K562 (cell line): ENCODE results near the gene RPL19. TPM values are rescaled to one million over a fixed set of nuclear protein-coding genes. Genes with fewer than 3 reads are reported as not detected.

Experiments used
- ATAC-seq: fragments of 200-7000 bp; cut with Tn5 transposase; 3 replicates; pipeline ENCODE4 v1.9.1; 2020; ENCODE audit warnings: moderate library complexity
- BruUV-seq: library from RNA; stranded (reverse); fragments of 400-500 nt; replicated peaks from 2 replicates; lab custom pipeline; 2021; lab: Mats Ljungman, UMichigan
- CTCF ChIA-PET: fragments of 300-600 bp; formaldehyde crosslinking; extraction: SDS; loops from one replicate; lab custom pipeline; 2021; ENCODE audit warnings: low intra/inter-chr PET ratio; lab: Yijun Ruan, JAX
- POLR2A ChIA-PET: fragments of 300-600, 350-650 bp; sonication (Branson Sonifier 250); formaldehyde crosslinking; extraction: SDS; loops from one replicate; lab custom pipeline; 2021; ENCODE audit warnings: antibody characterized with exemption, inconsistent platforms; lab: Yijun Ruan, JAX
- DNase-seq, 4 experiments: peaks; one replicate each; pipeline versions ENCODE4 v3.0.0 to v3.0.0-alpha.2; 2011 to 2018; ENCODE audit warnings: low spot score in 3 of 4, mixed read lengths in 3 of 4; ENCODE audit errors: extremely low read depth in 1 of 4
- FAIRE-seq: peaks from 2 replicates; lab custom pipeline; 2011; peaks lifted over from hg19 to GRCh38; lab: Jason Lieb, UNC
- H2AFZ ChIP-seq: 2 replicates; pipeline ENCODE4 v1.6.0; 2011; ENCODE audit warnings: low read depth, low read length, control low read depth, inconsistent platforms
- H3K27ac ChIP-seq: fragments of 200-600 bp; 3 replicates; pipeline ENCODE4 v1.8.0; 2011; ENCODE audit warnings: low read depth, mild to moderate bottlenecking, control low read depth, inconsistent platforms, low read length, moderate library complexity, mixed read lengths; ENCODE audit errors: extremely low read depth
- H3K27me3 ChIP-seq, 2 experiments: fragments of 300-600 bp in 1 of 2; 2 replicates in 1 of 2; 3 replicates in 1 of 2; pipeline versions ENCODE4 v1.6.0 to v1.8.0; 2011; ENCODE audit warnings: inconsistent platforms in 2 of 2, low read length in 2 of 2, mild to moderate bottlenecking in 1 of 2, mixed read lengths in 1 of 2, moderate library complexity in 1 of 2; ENCODE audit not compliant: control insufficient read depth in 2 of 2, insufficient read depth in 2 of 2
- H3K36me3 ChIP-seq: fragments of 300-600 bp; 3 replicates; pipeline ENCODE4 v1.8.0; 2011; ENCODE audit warnings: mild to moderate bottlenecking, low read length, inconsistent platforms; ENCODE audit not compliant: control insufficient read depth, insufficient read depth
- H3K4me1 ChIP-seq, 2 experiments: fragments of 200-600 bp in 1 of 2; replicated peaks in 1 of 2; 2 replicates in 1 of 2; 3 replicates in 1 of 2; pipeline versions ENCODE4 v1.5.1 to v1.8.0; 2011; ENCODE audit warnings: inconsistent platforms in 2 of 2, low read length in 2 of 2, mild to moderate bottlenecking in 1 of 2, mixed read lengths in 1 of 2, moderate library complexity in 1 of 2; ENCODE audit not compliant: control insufficient read depth in 2 of 2, insufficient read depth in 2 of 2
- H3K4me2 ChIP-seq: 2 replicates; pipeline ENCODE4 v1.6.1; 2011; ENCODE audit warnings: low read length, control low read depth, inconsistent platforms, mixed read lengths; ENCODE audit not compliant: insufficient read depth
- H3K4me3 ChIP-seq: fragments of 200-600 bp; sonication (generic), shearing (Covaris generic); 2 replicates; pipeline ENCODE4 v1.5.1; 2016; ENCODE audit warnings: control low read depth, inconsistent platforms
- H3K79me2 ChIP-seq: fragments of 200-600 bp; 3 replicates; pipeline ENCODE4 v1.8.0; 2011; ENCODE audit warnings: low read length, inconsistent platforms; ENCODE audit not compliant: control insufficient read depth, insufficient read depth
- H3K9ac ChIP-seq, 2 experiments: 2 replicates each; pipeline versions ENCODE4 v1.6.0 to v1.6.1; 2011; ENCODE audit warnings: low read depth in 2 of 2, low read length in 2 of 2, control low read depth in 1 of 2, inconsistent platforms in 1 of 2, mild to moderate bottlenecking in 1 of 2, mixed read lengths in 1 of 2; ENCODE audit not compliant: insufficient read depth in 1 of 2
- H3K9me1 ChIP-seq: one replicate; pipeline ENCODE4 v1.6.0; 2011; ENCODE audit warnings: inconsistent platforms, mild to moderate bottlenecking, low read length, moderate library complexity; ENCODE audit not compliant: control insufficient read depth, insufficient read depth
- H3K9me3 ChIP-seq: replicated peaks from 2 replicates; pipeline ENCODE4 v1.5.1; 2011; ENCODE audit warnings: low read depth, low read length, inconsistent platforms; ENCODE audit not compliant: control insufficient read depth, insufficient read depth
- H4K20me1 ChIP-seq: replicated peaks from 2 replicates; pipeline ENCODE4 v1.6.1; 2011; ENCODE audit warnings: low read length, inconsistent platforms, mixed read lengths; ENCODE audit not compliant: control insufficient read depth, insufficient read depth
- ARID2 ChIP-seq: fragments of 450-650 bp; IDR thresholded peaks from 2 replicates; pipeline ENCODE4 v1.6.1; 2017; ENCODE audit warnings: antibody characterized with exemption, mild to moderate bottlenecking
- GTF2B ChIP-seq: IDR thresholded peaks from 2 replicates; pipeline ENCODE4 v1.6.1; 2011; ENCODE audit not compliant: insufficient read length; ENCODE audit errors: extremely low read depth
- RERE ChIP-seq: sonication (generic); formaldehyde crosslinking; IDR thresholded peaks from 2 replicates; pipeline ENCODE4 v1.8.0; 2023; ENCODE audit warnings: missing genetic modification reagents, mild to moderate bottlenecking, borderline replicate concordance
- SIN3B ChIP-seq: fragments of 450-650 bp; IDR thresholded peaks from 2 replicates; pipeline ENCODE4 v1.6.1; 2017; ENCODE audit warnings: low read depth, mild to moderate bottlenecking, moderate library complexity
- SOX6 ChIP-seq: fragments of 450-650 bp; IDR thresholded peaks from 2 replicates; pipeline ENCODE4 v1.6.1; 2014; ENCODE audit warnings: mild to moderate bottlenecking
- ZNF263 ChIP-seq: sonication (generic); formaldehyde crosslinking; IDR thresholded peaks from 2 replicates; pipeline ENCODE4 v1.8.0; 2022; ENCODE audit warnings: mild to moderate bottlenecking, missing genetic modification reagents, borderline replicate concordance
- ZNF311 ChIP-seq: fragments of 250-450 bp; sonication (Bioruptor Pico); IDR thresholded peaks from 2 replicates; pipeline ENCODE4 v1.4.0; 2020; ENCODE audit warnings: mild to moderate bottlenecking, moderate library complexity
- ZZZ3 ChIP-seq: fragments of 450-650 bp; IDR thresholded peaks from 2 replicates; pipeline ENCODE4 v1.6.1; 2016; ENCODE audit warnings: antibody characterized with exemption, mild to moderate bottlenecking, moderate library complexity
- WGBS: fragments of 100-300 bp; shearing (Covaris generic); methylation state at CpG from one replicate; pipeline ENCODE4 v1.1.6; 2016; ENCODE audit warnings: low coverage, mixed read lengths; ENCODE audit not compliant: insufficient coverage; ENCODE audit errors: missing lambda C conversion rate; 5-methylcytosine and 5-hydroxymethylcytosine counted together
- in situ Hi-C: fragments of 300-500 bp; cut with MboI; formaldehyde crosslinking; loops from 4 replicates; pipeline ENCODE4 v1.15.0; 2018; ENCODE audit warnings: inconsistent platforms, mixed read lengths
- intact Hi-C: fragments of 100-400 bp; cut with micrococcal nuclease; formaldehyde crosslinking; loops from 2 replicates; pipeline ENCODE4 v1.14.2; 2022
- polyA plus RNA-seq, 8 experiments: library from polyadenylated mRNA; depleted of rRNA in 4 of 8; stranded (reverse) in 5 of 8; unstranded in 3 of 8; fragments of >200 nt; fragmentation: Nextera tagmentation in 2 of 8; fragmentation: Illumina TruSeq in 1 of 8; extraction: Ambion mirVana in 2 of 8; extraction: Trizol in 1 of 8; gene quantifications; 2 replicates each; pipeline versions ENCODE4 v1.2.1 to v1.2.3, GENCODE V29; 2011 to 2014; ENCODE audit warnings: inconsistent platforms in 1 of 8, missing spikeins in 1 of 8
- total RNA-seq, 7 experiments: library from RNA; depleted of rRNA in 6 of 7; stranded (reverse); fragments of >200 nt in 6 of 7; fragmentation: Illumina TruSeq in 2 of 7; extraction: Trizol in 2 of 7; gene quantifications; 2 replicates each; pipeline versions ENCODE4 v1.2.1 to v1.2.3, GENCODE V29; 2011 to 2021; ENCODE audit warnings: low replicate concordance in 1 of 7

Gene RPL19
- total and polyA plus RNA-seq, 9 of the 15 experiments (the other 6 are each of a cell fraction or from before 2014, with no cell fraction given), result 2,263 to 4,614 (median 3,727) TPM

DNA sequence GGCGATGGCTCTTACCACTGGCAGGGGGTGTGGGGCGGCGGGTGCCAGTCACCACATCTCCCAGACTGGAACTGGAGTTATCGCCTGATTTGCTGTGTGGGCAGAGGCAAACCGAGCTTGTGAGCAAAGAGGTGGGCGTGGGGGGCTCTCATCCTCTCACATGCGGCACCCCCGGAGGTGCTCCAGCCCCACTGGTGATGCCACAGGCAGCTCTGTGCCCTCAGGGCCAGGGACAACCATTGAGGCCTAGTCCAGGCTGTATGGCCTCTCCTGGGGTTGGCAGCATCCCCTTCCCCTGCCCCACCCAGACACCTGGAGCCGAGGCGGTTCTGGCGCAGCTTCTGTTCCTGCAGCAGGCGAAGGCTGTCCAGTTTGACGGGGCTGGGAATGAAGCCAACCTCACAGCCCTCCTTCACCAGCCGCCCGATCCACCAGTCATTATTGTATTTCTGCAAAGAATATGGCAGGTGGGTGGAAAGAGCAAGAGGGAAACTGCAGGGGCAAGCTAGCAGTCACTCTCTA, 13.5 kb upstream of the RPL19 start:
- POLR2A ChIA-PET, result interaction anchor here (0.6 to 0.9 kb wide), 4 partner anchors 11 to 742 kb away, joined by 3 to 4 read pairs (median 3); partner anchors contain the start of gene CACNB1

More for the DNA sequence above, 13.5 kb upstream of the RPL19 start:
- 87% methylated on average over 15 of the region's 15 CpGs for WGBS
- no peak overlapping the region for H3K4me3 ChIP-seq
- BruUV-seq, result no TSS peak
- CTCF ChIA-PET, result interaction anchor here (0.5 kb wide), 1 partner anchor 15 kb away, joined by 3 read pairs; no protein-coding TSS in a partner anchor
- no peak overlapping the region for H2AFZ ChIP-seq
- peak overlapping the region in 1 of 2 experiments; percentile 35; a peak in 1 of 4 replicates for H3K9ac ChIP-seq
- H3K27ac ChIP-seq, result no peak overlapping the region
- DNase-seq (no peak), ATAC-seq (no peak), FAIRE-seq (no peak)
- in situ Hi-C loops, result no loop called here
- intact Hi-C loops, result no loop called here
- H3K27me3 ChIP-seq, result no peaks in the 10 kb centered on the region
- TF ChIP-seq GTF2B (no peak), ARID2 (no peak), SOX6 (no peak), RERE (CRISPR knock-in tag) (no peak), ZNF263 (CRISPR knock-in tag) (no peak), ZZZ3 (no peak), ZNF311 (CRISPR knock-in tag) (no peak), SIN3B (no peak)
- H3K9me3 ChIP-seq, result no peaks in the 10 kb centered on the region
- no peak overlapping the region for H3K4me2 ChIP-seq
- H4K20me1 ChIP-seq, result no peaks in the 10 kb centered on the region; the same call in 1 of the 2 replicates
- peaks cover 0 to 6% of the 10 kb centered on the region in 2 experiments; a peak in 1 of 5 replicates for H3K4me1 ChIP-seq
- H3K79me2 ChIP-seq, result no peaks in the 10 kb centered on the region
- H3K36me3 ChIP-seq, result peaks cover 46% of the 10 kb centered on the region; the same call in 1 of the 3 replicates
- no peaks in the 10 kb centered on the region for H3K9me1 ChIP-seq
